ENCODE measurements around the gene IL22. TPM values are rescaled to one million over a fixed set of nuclear protein-coding genes. Genes with fewer than 3 reads are reported as not detected.

Gene IL22
- total and polyA plus RNA-seq, 2 of the 8 experiments (the other 6 are each of a cell fraction or from before 2014, with no cell fraction given): not detected

DNA sequence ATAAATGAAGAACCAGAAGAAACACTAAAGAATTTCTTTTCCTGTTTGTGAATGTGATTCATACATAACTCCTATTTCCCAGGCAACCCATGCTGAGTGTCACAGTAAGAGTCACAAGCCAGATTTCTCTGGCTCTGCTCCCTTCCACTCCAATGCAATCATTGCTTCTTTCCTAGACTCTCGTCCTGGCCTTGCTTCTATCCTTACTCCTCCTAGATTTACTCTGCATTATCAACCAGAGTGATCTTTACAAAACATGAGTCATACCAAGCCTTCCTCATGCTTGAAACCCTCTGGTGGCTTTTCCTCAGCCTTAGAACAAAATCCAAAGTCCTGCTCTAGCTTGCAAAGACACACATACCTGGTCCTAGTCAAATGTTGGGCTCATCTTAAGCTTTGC lies 13.3 kb downstream of the IL22 start:
- H3K18ac ChIP-seq (ENCODE audit: extremely low read depth, low read length): no peak overlapping the region
- no peak overlapping the region for H3K4me2 ChIP-seq (ENCODE audit: insufficient read depth in 1 of 2, low read depth in 2 of 2, low read length in 2 of 2)
- no peak overlapping the region for H4K5ac ChIP-seq (ENCODE audit: insufficient read length, low read depth, low read length)
- H3K27ac ChIP-seq (ENCODE audit: low read depth, low read length): no peak overlapping the region
- no peak overlapping the region for H2AFZ ChIP-seq (ENCODE audit: low read length)
- H2AK5ac ChIP-seq (ENCODE audit: low read depth, low read length): no peak overlapping the region
- no peak overlapping the region for H3K23ac ChIP-seq (ENCODE audit: insufficient read length)
- ChIA-PET CTCF (ENCODE audit: partially characterized antibody) (interaction anchor here (1.8 kb wide), 1 partner anchor 80 kb away, joined by 4 read pairs; no protein-coding TSS in a partner anchor), POLR2A (ENCODE audit: partially characterized antibody) (no interaction called here)
- no peaks in the 10 kb centered on the region for H4K20me1 ChIP-seq (replicated peaks in 1 of 2; ENCODE audit: control insufficient read depth in 1 of 2, insufficient read depth in 2 of 2, low read length in 2 of 2)
- H2BK120ac ChIP-seq (replicated peaks; ENCODE audit: low read depth, low read length): no peak overlapping the region
- no peak overlapping the region for H2BK15ac ChIP-seq (ENCODE audit: low read length)
- no peaks in the 10 kb centered on the region for H3K27me3 ChIP-seq (replicated peaks in 1 of 4; ENCODE audit: control insufficient read depth in 3 of 4, extremely low read depth in 1 of 4, insufficient read depth in 3 of 4, low read length in 3 of 4)
- no peaks in the 10 kb centered on the region for H3K4me1 ChIP-seq (replicated peaks in 1 of 4; ENCODE audit: control insufficient read depth in 3 of 4, insufficient read depth in 4 of 4, low read length in 3 of 4)
- FAIRE-seq (no peak), DNase-seq (ENCODE audit: low read depth in 1 of 2, low spot score in 2 of 2) (no peak)
- H4K8ac ChIP-seq (ENCODE audit: extremely low read depth, insufficient read depth, low read length): no peak overlapping the region
- H2BK12ac ChIP-seq (ENCODE audit: low read depth, low read length): no peak overlapping the region
- no peaks in the 10 kb centered on the region for H3K79me2 ChIP-seq (ENCODE audit: control insufficient read depth in 1 of 2, insufficient read depth in 2 of 2, low read length in 2 of 2)
- no peaks in the 10 kb centered on the region for H3K79me1 ChIP-seq (ENCODE audit: low read depth, low read length)
- no peak overlapping the region for H3K14ac ChIP-seq (ENCODE audit: insufficient read length)
- TF ChIP-seq CREB1 (IDR thresholded peaks at IDR 0.05) (no peak), CBX8 (IDR thresholded peaks at IDR 0.05; ENCODE audit: borderline replicate concordance, low read depth, low read length) (no peak)
- H3K36me3 ChIP-seq (ENCODE audit: control insufficient read depth in 2 of 4, insufficient read depth in 4 of 4, low read length in 3 of 4): no peaks in the 10 kb centered on the region
- H3K56ac ChIP-seq (replicated peaks; ENCODE audit: insufficient read length, low read depth, low read length): no peak overlapping the region
- 93% methylated on average over 1 of the region's 1 CpG; no CpG with 5 or more reads in 1 of the 2 experiments for WGBS, 2 experiments (ENCODE audit: extremely low coverage in 1 of 2, insufficient coverage in 1 of 2, insufficient read length in 1 of 2, insufficient replicate concordance in 2 of 2, low coverage in 1 of 2, low lambda C conversion rate in 2 of 2, missing lambda C conversion rate in 1 of 2)
- H3K4me3 ChIP-seq (ENCODE audit: extremely low read depth in 1 of 4, insufficient read depth in 2 of 4, low read depth in 3 of 4, low read length in 4 of 4): no peak overlapping the region
- no peaks in the 10 kb centered on the region for H3K9me3 ChIP-seq (ENCODE audit: insufficient read depth in 2 of 2, low read depth in 1 of 2, low read length in 1 of 2)
- H3K9ac ChIP-seq (replicated peaks in 1 of 4; ENCODE audit: extremely low read depth in 1 of 4, low read depth in 3 of 4, low read length in 3 of 4): no peak overlapping the region
- no peak overlapping the region for H4K91ac ChIP-seq (replicated peaks; ENCODE audit: insufficient read length, low read length)
- H3K23me2 ChIP-seq (ENCODE audit: low read depth, low read length): no peaks in the 10 kb centered on the region
- no peak overlapping the region for H2BK5ac ChIP-seq (ENCODE audit: low read depth, low read length)
- no peak overlapping the region for H3K4ac ChIP-seq (replicated peaks; ENCODE audit: insufficient read length, low read depth, low read length)
- H2BK20ac ChIP-seq (ENCODE audit: low read length): no peak overlapping the region
